Measurements from ENCODE around the gene SGCD.

SGCD gene

GRCh38 chr5:156399323-156399722, 72.4 kb downstream of the SGCD start:
- CTCF ChIA-PET, result no interaction called here
- no peak for DNase-seq (ENCODE audit: low read depth, low spot score)
- POLR2A ChIA-PET, result no interaction called here
- no peak overlapping the region for H3K4me3 ChIP-seq (ENCODE audit: low read depth, low read length)
- TF ChIP-seq CTCF (IDR thresholded peaks at IDR 0.05; ENCODE audit: insufficient read depth, low read length, missing control alignments), result no peak

DNA sequence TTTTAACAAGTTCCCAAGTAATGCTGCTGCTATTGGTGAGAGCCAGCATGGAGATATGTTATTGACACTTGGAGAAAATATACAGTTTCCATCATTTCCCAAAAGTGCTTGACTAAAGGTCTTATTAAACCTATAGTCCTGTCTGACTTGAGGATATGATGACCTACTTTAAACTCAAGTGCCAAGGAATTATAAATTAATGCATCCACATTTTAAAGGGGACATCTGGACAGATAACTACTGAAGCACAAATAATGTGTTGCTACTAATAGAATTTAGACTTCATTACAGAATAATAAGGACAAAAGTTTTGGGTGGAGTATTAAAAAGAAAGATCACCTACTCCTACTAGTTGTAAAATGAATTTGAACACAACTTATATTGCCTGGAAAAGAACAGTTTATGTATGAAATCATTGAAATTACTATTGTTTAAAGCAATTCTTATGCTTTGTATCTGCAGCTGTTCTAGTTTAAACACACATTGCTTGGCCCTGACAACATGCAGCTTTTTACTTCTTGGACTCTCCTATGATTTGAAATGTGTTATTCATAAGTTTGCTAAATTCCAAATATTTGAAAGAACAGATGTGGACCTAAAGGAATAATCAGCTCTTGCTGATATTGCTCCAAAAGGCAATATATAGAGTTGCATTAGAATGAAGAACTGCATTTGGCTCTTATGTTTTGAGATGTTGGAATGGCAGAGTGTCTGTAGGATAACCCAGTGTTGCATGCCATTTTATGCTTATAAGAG, 73.4 kb downstream of the SGCD start:
- H3K4me3 ChIP-seq (ENCODE audit: low read depth, low read length), result no peak overlapping the region
- TF ChIP-seq CTCF (IDR thresholded peaks at IDR 0.05; ENCODE audit: insufficient read depth, low read length, missing control alignments), result no peak
- POLR2A ChIA-PET, result interaction anchor here (1.1 kb wide), 1 partner anchor 11 kb away, joined by 3 read pairs; no protein-coding TSS in a partner anchor
- CTCF ChIA-PET, result no interaction called here
- no peak for DNase-seq (ENCODE audit: low read depth, low spot score)

GRCh38 chr5:156401804-156402203, 74.8 kb downstream of the SGCD start:
- H3K4me3 ChIP-seq (ENCODE audit: low read depth, low read length), result no peak overlapping the region
- TF ChIP-seq CTCF (IDR thresholded peaks at IDR 0.05; ENCODE audit: insufficient read depth, low read length, missing control alignments), result no peak
- CTCF ChIA-PET, result no interaction called here
- no peak for DNase-seq (ENCODE audit: low read depth, low spot score)
- POLR2A ChIA-PET, result interaction anchor here (0.6 kb wide), 1 partner anchor 494 kb away, joined by 3 read pairs; no protein-coding TSS in a partner anchor

GRCh38 chr5:156402387-156402921, 75.5 kb downstream of the SGCD start:
- POLR2A ChIA-PET, result no interaction called here

DNA sequence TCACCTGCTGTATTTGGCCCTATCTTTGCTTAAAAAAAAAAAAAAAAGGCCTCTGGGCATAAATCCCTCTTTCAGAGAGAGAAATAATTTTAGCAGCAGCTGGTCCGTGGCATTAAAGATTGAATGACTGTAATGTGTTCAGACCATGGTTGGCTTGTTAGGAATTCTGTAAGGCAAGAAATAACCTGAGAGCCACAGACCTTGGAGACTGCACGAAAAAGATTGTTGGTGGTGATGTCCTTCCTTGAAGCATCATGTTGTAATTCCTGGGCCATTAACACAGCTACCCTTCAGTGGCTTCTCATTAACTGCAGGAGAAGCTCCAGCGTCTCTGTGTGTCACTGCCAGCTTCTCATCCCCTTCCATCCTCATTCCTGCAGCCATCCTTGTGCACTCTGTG, 79.0 kb downstream of the SGCD start:
- ChIA-PET CTCF (interaction anchor here (1.5 kb wide), 1 partner anchor 124 kb away, joined by 3 read pairs; no protein-coding TSS in a partner anchor), POLR2A (no interaction called here)
- no peak for TF ChIP-seq CTCF (IDR thresholded peaks at IDR 0.05; ENCODE audit: insufficient read depth, low read length, missing control alignments)
- H3K4me3 ChIP-seq (ENCODE audit: low read depth, low read length), result no peak overlapping the region
- DNase-seq (ENCODE audit: low read depth, low spot score), result no peak

More at GRCh38 chr5:156402387-156402921, 75.5 kb downstream of the SGCD start:
- no peak for DNase-seq (ENCODE audit: low read depth, low spot score)
- TF ChIP-seq CTCF (IDR thresholded peaks at IDR 0.05; ENCODE audit: insufficient read depth, low read length, missing control alignments), result no peak
- no peak overlapping the region for H3K4me3 ChIP-seq (ENCODE audit: low read depth, low read length)
- CTCF ChIA-PET, result no interaction called here

GRCh38 chr5:156407251-156407650, 80.3 kb downstream of the SGCD start:
- no peak for TF ChIP-seq CTCF (IDR thresholded peaks at IDR 0.05; ENCODE audit: insufficient read depth, low read length, missing control alignments)
- DNase-seq (ENCODE audit: low read depth, low spot score), result no peak
- POLR2A ChIA-PET, result no interaction called here
- H3K4me3 ChIP-seq (ENCODE audit: low read depth, low read length), result no peak overlapping the region
- CTCF ChIA-PET, result interaction anchor here (1.2 to 1.5 kb wide), 4 partner anchors 13 to 463 kb away, joined by 3 to 5 read pairs (median 4); no protein-coding TSS in a partner anchor

Data from AG04449 (cell line).